GM20000 (cell line): ENCODE results near the gene CLUH.

Experiments used
- DNase-seq: peaks from one replicate; pipeline ENCODE4 v3.0.0; 2012; ENCODE audit warnings: low spot score
- CTCF ChIP-seq: IDR thresholded peaks from 2 replicates; pipeline ENCODE4 v1.5.1; 2012; ENCODE audit warnings: mild to moderate bottlenecking, control low read depth; ENCODE audit errors: extremely low read depth, missing control alignments

Gene CLUH

GRCh38 chr17:2730764-2731353 is 19.3 kb upstream of the CLUH start:
- no peak for TF ChIP-seq CTCF

GRCh38 chr17:2724784-2725164 is 13.2 kb upstream of the CLUH start:
- DNase-seq = no peak

More at GRCh38 chr17:2730764-2731353, 19.3 kb upstream of the CLUH start:
- no peak for DNase-seq

GRCh38 chr17:2723997-2724783 is 12.6 kb upstream of the CLUH start:
- no peak for TF ChIP-seq CTCF
- peak; percentile 69 for DNase-seq

More at GRCh38 chr17:2724784-2725164, 13.2 kb upstream of the CLUH start:
- no peak for TF ChIP-seq CTCF

- peak; percentile 37 for DNase-seq
- TF ChIP-seq CTCF = no peak
These were observed 12.0 kb upstream of the CLUH start for GRCh38 chr17:2723505-2723996.

GRCh38 chr17:2722611-2723010 is 11.0 kb upstream of the CLUH start:
- no peak for TF ChIP-seq CTCF

GRCh38 chr17:2721603-2722002 is 10.0 kb upstream of the CLUH start:
- TF ChIP-seq CTCF = no peak
- peak; percentile 56 for DNase-seq

More at GRCh38 chr17:2722611-2723010, 11.0 kb upstream of the CLUH start:
- no peak for DNase-seq

- no peak for DNase-seq
- TF ChIP-seq CTCF = no peak
These were observed 8.3 kb upstream of the CLUH start for GRCh38 chr17:2719861-2720260.
